SU-DHL-6 (cell line): Measurements from ENCODE around the gene NEU4.

Experiments used
- H2AFZ ChIP-seq: fragments of 200-600 bp; sonication (generic); 2 replicates; pipeline ENCODE4 v1.6.1; 2014; ENCODE audit warnings: low read depth, mild to moderate bottlenecking, moderate library complexity, mixed read lengths, antibody characterized with exemption, low read length; ENCODE audit not compliant: severe bottlenecking
- H3F3A ChIP-seq: fragments of 200-600 bp; shearing (Covaris generic); 2 replicates; pipeline ENCODE4 v1.6.0; 2016; ENCODE audit warnings: antibody characterized with exemption, mild to moderate bottlenecking; ENCODE audit not compliant: insufficient read depth
- H3K27ac ChIP-seq: fragments of 200-600 bp; sonication (generic); 2 replicates; pipeline ENCODE4 v1.5.1; 2016; ENCODE audit warnings: low read depth, mild to moderate bottlenecking, low read length, moderate library complexity, mixed read lengths
- H3K27me3 ChIP-seq: fragments of 200-600 bp; sonication (generic), shearing (Covaris generic); 2 replicates; pipeline ENCODE4 v1.6.0; 2014; ENCODE audit warnings: mild to moderate bottlenecking, low read length
- H3K36me3 ChIP-seq: fragments of 200-600 bp; sonication (generic); 2 replicates; pipeline ENCODE4 v1.6.1; 2014; ENCODE audit warnings: mild to moderate bottlenecking, low read length, mixed read lengths
- H3K4me2 ChIP-seq: fragments of 300-600, 200-600 bp; shearing (Covaris generic), sonication (generic); 2 replicates; pipeline ENCODE4 v1.6.0; 2014; ENCODE audit warnings: low read length, low read depth, mild to moderate bottlenecking; ENCODE audit not compliant: poor library complexity, severe bottlenecking
- H3K4me3 ChIP-seq: fragments of 200-600 bp; sonication (generic); 2 replicates; pipeline ENCODE4 v1.5.1; 2014; ENCODE audit warnings: antibody characterized with exemption, low read length, mild to moderate bottlenecking, mixed read lengths; ENCODE audit not compliant: insufficient read depth, poor library complexity, severe bottlenecking
- H3K79me2 ChIP-seq: fragments of 200-600 bp; sonication (generic); 2 replicates; pipeline ENCODE4 v1.6.1; 2014; ENCODE audit warnings: mild to moderate bottlenecking, low read length, moderate library complexity; ENCODE audit not compliant: insufficient read depth
- H3K9ac ChIP-seq: fragments of 200-600 bp; sonication (generic); 2 replicates; pipeline ENCODE4 v1.7.0; 2014; ENCODE audit warnings: mild to moderate bottlenecking, low read length
- H3K9me2 ChIP-seq: fragments of 200-600 bp; sonication (generic); replicated peaks from 2 replicates; pipeline ENCODE4 v1.6.1; 2014; ENCODE audit warnings: low read length; ENCODE audit not compliant: insufficient read depth
- H3K9me3 ChIP-seq: fragments of 200-600 bp; sonication (generic); 2 replicates; pipeline ENCODE4 v1.6.1; 2014; ENCODE audit warnings: low read length, mixed read lengths; ENCODE audit not compliant: insufficient read depth
- H4K20me1 ChIP-seq: fragments of 200-600 bp; sonication (generic); 2 replicates; pipeline ENCODE4 v1.6.1; 2014; ENCODE audit warnings: low read depth, mild to moderate bottlenecking, antibody characterized with exemption, low read length, moderate library complexity, mixed read lengths
- CTCF ChIP-seq: fragments of 200-600 bp; sonication (generic); IDR thresholded peaks from one replicate; pipeline ENCODE4 v1.5.1; 2017; ENCODE audit warnings: antibody characterized with exemption, mild to moderate bottlenecking, low read length, moderate library complexity; ENCODE audit not compliant: insufficient read depth, poor library complexity, severe bottlenecking
- EZH2phosphoT487 ChIP-seq: fragments of 200-600 bp; sonication (generic), shearing (Covaris generic); conservative IDR thresholded peaks from 2 replicates; pipeline ENCODE4 v1.6.1; 2018; ENCODE audit warnings: mild to moderate bottlenecking, antibody characterized with exemption, low read length, moderate library complexity, mixed read lengths

Gene NEU4

GRCh38 chr2:241794250-241794823 lies 14.7 kb upstream of the NEU4 start:
- Histone ChIP-seq H3K9ac (no peak overlapping the region), H3K4me3 (no peak overlapping the region), H3K9me3 (no peaks in the 10 kb centered on the region), H4K20me1 (no peaks in the 10 kb centered on the region), H3K27me3 (peaks cover 3% of the 10 kb centered on the region; the same call in 1 of the 2 replicates), H3K4me2 (no peak overlapping the region), H3K9me2 (no peaks in the 10 kb centered on the region), H3K36me3 (no peaks in the 10 kb centered on the region), H3K27ac (no peak overlapping the region), H2AFZ (no peak overlapping the region), H3K79me2 (no peaks in the 10 kb centered on the region), H3F3A (no peaks in the 10 kb centered on the region)
- TF ChIP-seq EZH2phosphoT487 (no peak), CTCF (no peak)

- H3K4me2 ChIP-seq: no peak overlapping the region
- no peaks in the 10 kb centered on the region for H3F3A ChIP-seq
- H3K9me2 ChIP-seq: no peaks in the 10 kb centered on the region
- no peaks in the 10 kb centered on the region for H3K79me2 ChIP-seq
- H3K9ac ChIP-seq: no peak overlapping the region
- no peak overlapping the region for H3K27ac ChIP-seq
- H3K36me3 ChIP-seq: no peaks in the 10 kb centered on the region
- TF ChIP-seq CTCF (no peak), EZH2phosphoT487 (no peak)
- H4K20me1 ChIP-seq: no peaks in the 10 kb centered on the region
- H3K27me3 ChIP-seq: peaks cover 3% of the 10 kb centered on the region; the same call in 1 of the 2 replicates
- H2AFZ ChIP-seq: no peak overlapping the region
- no peaks in the 10 kb centered on the region for H3K9me3 ChIP-seq
- no peak overlapping the region for H3K4me3 ChIP-seq
These were observed 13.7 kb upstream of the NEU4 start for GRCh38 chr2:241795021-241795999.

- Histone ChIP-seq H3K4me2 (no peak overlapping the region), H2AFZ (no peak overlapping the region), H3K27me3 (peaks cover under 1% of the 10 kb centered on the region; the same call in 1 of the 2 replicates), H3K9me2 (no peaks in the 10 kb centered on the region), H3F3A (no peaks in the 10 kb centered on the region), H3K4me3 (no peak overlapping the region), H3K36me3 (no peaks in the 10 kb centered on the region), H3K9me3 (no peaks in the 10 kb centered on the region), H3K9ac (no peak overlapping the region), H4K20me1 (no peaks in the 10 kb centered on the region), H3K27ac (no peak overlapping the region), H3K79me2 (no peaks in the 10 kb centered on the region)
- no peak for TF ChIP-seq CTCF
- TF ChIP-seq EZH2phosphoT487: no peak
These were observed 12.8 kb upstream of the NEU4 start for GRCh38 chr2:241796209-241796608.
